Hair follicular keratinocyte (primary cell): ENCODE data around the gene CXXC5. TPM values are rescaled to one million over a fixed set of nuclear protein-coding genes. Genes with fewer than 3 reads are reported as not detected.

Experiments used
- total RNA-seq: library from RNA; depleted of rRNA; stranded (reverse); fragments of >200 nt; gene quantifications from 2 replicates; pipeline ENCODE4 v1.2.3, GENCODE V29; 2015

The CXXC5 gene
- 4.2 and 4.9 TPM in 2 replicates for total RNA-seq

DNA sequence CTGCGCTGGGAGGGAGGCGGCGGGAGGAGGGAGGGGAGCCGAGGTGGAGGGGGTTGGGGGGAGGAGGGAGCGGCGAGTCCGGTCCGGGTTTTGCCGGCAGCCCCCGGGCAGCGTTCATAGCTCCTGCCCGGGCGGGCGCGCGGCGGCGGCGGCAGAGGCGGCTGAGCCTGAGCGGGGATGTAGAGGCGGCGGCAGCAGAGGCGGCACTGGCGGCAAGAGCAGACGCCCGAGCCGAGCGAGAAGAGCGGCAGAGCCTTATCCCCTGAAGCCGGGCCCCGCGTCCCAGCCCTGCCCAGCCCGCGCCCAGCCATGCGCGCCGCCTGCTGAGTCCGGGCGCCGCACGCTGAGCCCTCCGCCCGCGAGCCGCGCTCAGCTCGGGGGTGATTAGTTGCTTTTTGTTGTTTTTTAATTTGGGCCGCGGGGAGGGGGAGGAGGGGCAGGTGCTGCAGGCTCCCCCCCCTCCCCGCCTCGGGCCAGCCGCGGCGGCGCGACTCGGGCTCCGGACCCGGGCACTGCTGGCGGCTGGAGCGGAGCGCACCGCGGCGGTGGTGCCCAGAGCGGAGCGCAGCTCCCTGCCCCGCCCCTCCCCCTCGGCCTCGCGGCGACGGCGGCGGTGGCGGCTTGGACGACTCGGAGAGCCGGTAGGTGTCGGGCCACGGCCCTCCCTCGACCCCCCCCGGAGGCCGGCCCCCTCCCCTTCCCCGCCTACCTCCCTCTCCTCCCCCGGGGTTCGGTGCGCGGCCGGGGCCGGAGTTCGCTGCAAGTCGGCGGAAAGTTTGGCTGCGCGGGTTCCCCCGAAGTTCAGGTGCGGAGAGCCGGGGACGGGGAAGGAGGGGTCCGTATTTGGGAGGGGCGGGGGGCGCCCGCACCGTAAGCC is at the start of gene CXXC5:
TSS of gene CXXC5 (plus strand) at position 145 of the 877 bp plus-strand sequence. CDS start 32,175 bp downstream, outside the sequence.

Other genes starting within 250 kb of the CXXC5 start
- 3.0 and 4.6 TPM in 2 replicates for gene SPATA24, start 244.3 kb upstream of the CXXC5 start, total RNA-seq
- 5.7 and 17.3 TPM in 2 replicates for gene DNAJC18, start 208.8 kb upstream of the CXXC5 start, total RNA-seq
- not detected in 2 replicates for gene ECSCR, start 185.6 kb upstream of the CXXC5 start, total RNA-seq
- gene SMIM33, start 177.3 kb upstream of the CXXC5 start, total RNA-seq, result not detected in 2 replicates
- 44.2 and 55.8 TPM in 2 replicates for gene STING1, start 165.6 kb upstream of the CXXC5 start, total RNA-seq
- gene UBE2D2, start 87.0 kb upstream of the CXXC5 start, total RNA-seq, result 131 and 180 TPM in 2 replicates
- 0.08 TPM in 1 of 2 replicates, not detected in the other for gene PSD2, start 147.5 kb downstream of the CXXC5 start, total RNA-seq